Panc1 (cell line): Measurements from ENCODE around the gene ATP8B3. TPM values are rescaled to one million over a fixed set of nuclear protein-coding genes. Genes with fewer than 3 reads are reported as not detected.

Source experiments
- ATAC-seq: fragments of 200-7000 bp; cut with Tn5 transposase; 2 replicates; pipeline ENCODE4 v1.9.1; 2020; ENCODE audit warnings: mild to moderate bottlenecking, moderate library complexity
- BruUV-seq: library from RNA; stranded (reverse); fragments of 400-500 nt; replicated peaks from 2 replicates; lab custom pipeline; 2021; lab: Mats Ljungman, UMichigan
- CTCF ChIA-PET: fragments of 300-600 bp; sonication (Branson Sonifier 250); formaldehyde crosslinking; loops from one replicate; lab custom pipeline; 2022; ENCODE audit warnings: antibody characterized with exemption; lab: Charles Lee
- POLR2A ChIA-PET: fragments of 300-600 bp; sonication (Branson Sonifier 250); formaldehyde crosslinking; loops from one replicate; lab custom pipeline; 2022; ENCODE audit warnings: antibody characterized with exemption; lab: Charles Lee
- DNase-seq: peaks from one replicate; pipeline ENCODE4 v3.0.0-alpha.2; 2010; ENCODE audit warnings: low read depth, low spot score
- H3K27ac ChIP-seq: 2 replicates; pipeline ENCODE4 v1.5.1; 2011; ENCODE audit warnings: mild to moderate bottlenecking, low read length, inconsistent platforms
- H3K27me3 ChIP-seq: fragments of 200-500 bp; sonication (Bioruptor generic); 2 replicates; pipeline ENCODE4 v1.6.0; 2014; ENCODE audit warnings: low read length, inconsistent platforms; ENCODE audit not compliant: control insufficient read depth, insufficient read depth
- H3K36me3 ChIP-seq: fragments of 200-500 bp; sonication (Bioruptor generic); 2 replicates; pipeline ENCODE4 v1.5.1; 2014; ENCODE audit warnings: inconsistent platforms, mild to moderate bottlenecking, low read length, moderate library complexity; ENCODE audit not compliant: control insufficient read depth, insufficient read depth
- H3K4me1 ChIP-seq: 2 replicates; pipeline ENCODE4 v1.5.1; 2011; ENCODE audit warnings: inconsistent platforms, mild to moderate bottlenecking, low read length, moderate library complexity; ENCODE audit not compliant: control insufficient read depth, insufficient read depth
- H3K4me3 ChIP-seq, 2 experiments: 2 replicates each; pipeline ENCODE4 v1.5.1; 2011 to 2012; ENCODE audit warnings: low read depth in 2 of 2, low read length in 2 of 2, mild to moderate bottlenecking in 2 of 2, inconsistent platforms in 1 of 2, moderate library complexity in 1 of 2
- H3K9me3 ChIP-seq: fragments of 200-500 bp; sonication (Bioruptor generic); 2 replicates; pipeline ENCODE4 v1.5.1; 2014; ENCODE audit warnings: low read depth, mild to moderate bottlenecking, inconsistent platforms, low read length, moderate library complexity; ENCODE audit not compliant: control insufficient read depth, insufficient read depth
- CTCF ChIP-seq: fragments of 450-650 bp; IDR thresholded peaks from 2 replicates; pipeline ENCODE4 v1.5.1; 2017; ENCODE audit warnings: mild to moderate bottlenecking
- POLR2AphosphoS5 ChIP-seq: IDR thresholded peaks from 2 replicates; pipeline ENCODE4 v1.6.1; 2012; ENCODE audit warnings: mild to moderate bottlenecking, low read depth, low read length, moderate library complexity
- REST ChIP-seq, 2 experiments: IDR thresholded peaks; 2 replicates each; pipeline ENCODE4 v1.6.1; 2011 to 2012; ENCODE audit warnings: low read depth in 2 of 2, control low read depth in 1 of 2, low read length in 1 of 2, mild to moderate bottlenecking in 1 of 2, moderate library complexity in 1 of 2; ENCODE audit not compliant: insufficient read depth in 1 of 2
- SIN3A ChIP-seq: IDR thresholded peaks from 2 replicates; pipeline ENCODE4 v1.6.1; 2012; ENCODE audit warnings: low read depth, mild to moderate bottlenecking, low read length, moderate library complexity, borderline replicate concordance; ENCODE audit not compliant: insufficient read depth
- TCF7L2 ChIP-seq: IDR thresholded peaks from 2 replicates; pipeline ENCODE4 v1.6.1; 2011; ENCODE audit warnings: mild to moderate bottlenecking, low read depth, low read length, inconsistent platforms
- in situ Hi-C: cut with HindIII; loops from 2 replicates; pipeline ENCODE4 v1.10.0; 2016; ENCODE audit warnings: low sequenced_read_pairs, low pct_unique_long_range_greater_than_20kb
- intact Hi-C: fragments of 100-400 bp; cut with micrococcal nuclease; formaldehyde crosslinking; loops from one replicate; pipeline ENCODE4 v1.10.0; 2022; ENCODE audit not compliant: unreplicated experiment
- total RNA-seq: library from RNA; stranded (reverse); gene quantifications from one replicate; pipeline ENCODE4 v1.2.1, GENCODE V29; 2021; ENCODE audit not compliant: unreplicated experiment

Gene ATP8B3
- total RNA-seq, 1 experiment from 2014 or later = 67.7 TPM

- Histone ChIP-seq H3K4me3 (no peak overlapping the region), H3K27ac (no peak overlapping the region), H3K36me3 (peaks cover 6% of the 10 kb centered on the region; the same call in 1 of the 2 replicates), H3K9me3 (no peaks in the 10 kb centered on the region), H3K27me3 (no peaks in the 10 kb centered on the region), H3K4me1 (peaks cover 47% of the 10 kb centered on the region)
- no peak for ATAC-seq
- intact Hi-C loops = no loop called here
- TF ChIP-seq SIN3A (no peak), CTCF (no peak), TCF7L2 (no peak), REST (IDR thresholded peaks at IDR 0.05; ENCODE audit: insufficient read depth in 1 of 2, low read depth in 2 of 2, low read length in 1 of 2) (no peak), POLR2AphosphoS5 (no peak)
- ChIA-PET POLR2A (no interaction called here), CTCF (no interaction called here)
- in situ Hi-C loops = no loop called here
- no TSS peak for BruUV-seq
- DNase-seq = no peak
Measured at GRCh38 chr19:1845125-1845515, 33.0 kb upstream of the ATP8B3 start.

GRCh38 chr19:1844513-1845124 lies 32.5 kb upstream of the ATP8B3 start:
- BruUV-seq = no TSS peak
- ATAC-seq (no peak), DNase-seq (no peak)
- Histone ChIP-seq H3K36me3 (peaks cover 6% of the 10 kb centered on the region; the same call in 1 of the 2 replicates), H3K4me1 (peaks cover 50% of the 10 kb centered on the region), H3K27ac (no peak overlapping the region), H3K27me3 (no peaks in the 10 kb centered on the region), H3K9me3 (no peaks in the 10 kb centered on the region), H3K4me3 (no peak overlapping the region)
- ChIA-PET CTCF (no interaction called here), POLR2A (no interaction called here)
- TF ChIP-seq REST (IDR thresholded peaks at IDR 0.05; ENCODE audit: insufficient read depth in 1 of 2, low read depth in 2 of 2, low read length in 1 of 2) (no peak), SIN3A (no peak), POLR2AphosphoS5 (no peak), TCF7L2 (no peak), CTCF (no peak)
- intact Hi-C loops (no loop called here), in situ Hi-C loops (no loop called here)
